GM19238 (cell line): ENCODE results near the gene TAGLN3.

ENCODE experiments used
- DNase-seq: peaks from one replicate; pipeline ENCODE4 v3.0.0; 2011; ENCODE audit warnings: low spot score; ENCODE audit not compliant: insufficient read length

Gene TAGLN3

GRCh38 chr3:111978583-111979433 lies 19.9 kb upstream of the TAGLN3 start, which contains the start of gene ABHD10:
Gene ABHD10 (plus strand): TSS chr3:111979026. CDS start chr3:111979062, 36 bp downstream.
- DNase-seq = peak; percentile 73

GRCh38 chr3:111979434-111980038 lies 19.2 kb upstream of the TAGLN3 start:
- no peak for DNase-seq

- no peak for DNase-seq
These were observed 17.8 kb upstream of the TAGLN3 start for GRCh38 chr3:111980716-111981456.

GRCh38 chr3:111981457-111981763 lies 17.3 kb upstream of the TAGLN3 start:
- DNase-seq = no peak

GRCh38 chr3:111984636-111985298 lies 14.0 kb upstream of the TAGLN3 start:
- DNase-seq = no peak

- DNase-seq = no peak
These were observed 11.9 kb upstream of the TAGLN3 start for GRCh38 chr3:111986800-111987199.

- DNase-seq = no peak
These were observed 9.6 kb upstream of the TAGLN3 start for GRCh38 chr3:111989061-111989678.

- no peak for DNase-seq
These were observed 5.7 kb upstream of the TAGLN3 start for GRCh38 chr3:111993038-111993437.

- no peak for DNase-seq
These were observed 982 bp downstream of the TAGLN3 start for GRCh38 chr3:111999484-112000324.

- no peak for DNase-seq
These were observed 1.6 kb downstream of the TAGLN3 start for GRCh38 chr3:112000367-112000771.

- DNase-seq = no peak
These were observed 2.2 kb downstream of the TAGLN3 start for GRCh38 chr3:112000966-112001365.

GRCh38 chr3:112001526-112001925 lies 2.8 kb downstream of the TAGLN3 start:
- no peak for DNase-seq

- DNase-seq = no peak
These were observed 3.6 kb downstream of the TAGLN3 start for GRCh38 chr3:112002096-112002971.

- no peak for DNase-seq
These were observed 4.8 kb downstream of the TAGLN3 start for GRCh38 chr3:112003321-112004080.

- no peak for DNase-seq
These were observed 5.5 kb downstream of the TAGLN3 start for GRCh38 chr3:112004187-112004586.

GRCh38 chr3:112004669-112005068 lies 5.9 kb downstream of the TAGLN3 start:
- DNase-seq = no peak

- no peak for DNase-seq
These were observed 6.5 kb downstream of the TAGLN3 start for GRCh38 chr3:112005091-112005672.

GRCh38 chr3:112007633-112008032 lies 8.9 kb downstream of the TAGLN3 start:
- DNase-seq = no peak
